Neuronal stem cell (in vitro differentiated cells): ENCODE results near the gene TIA1.
A peak's percentile ranks its signal among the peaks of the same experiment; 100 is the strongest.

Experiments
- DNase-seq: peaks from one replicate; pipeline ENCODE4 v3.0.0-alpha.2; 2013; ENCODE audit warnings: low spot score
- H2AFZ ChIP-seq: one replicate; pipeline ENCODE4 v1.6.1; 2013; ENCODE audit warnings: mild to moderate bottlenecking, low read length, inconsistent platforms
- H2AK5ac ChIP-seq: 2 replicates; pipeline ENCODE4 v1.6.1; 2013; ENCODE audit warnings: low read depth, mild to moderate bottlenecking, inconsistent platforms, low read length, moderate library complexity, mixed read lengths
- H2BK120ac ChIP-seq: 2 replicates; pipeline ENCODE4 v1.6.1; 2013; ENCODE audit warnings: low read depth, mild to moderate bottlenecking, inconsistent platforms, low read length, moderate library complexity, mixed read lengths
- H2BK12ac ChIP-seq: one replicate; pipeline ENCODE4 v1.6.1; 2013; ENCODE audit warnings: low read length, inconsistent platforms
- H2BK15ac ChIP-seq: 2 replicates; pipeline ENCODE4 v1.6.1; 2013; ENCODE audit warnings: mild to moderate bottlenecking, low read length, inconsistent platforms, mixed read lengths
- H2BK5ac ChIP-seq: one replicate; pipeline ENCODE4 v1.6.1; 2013; ENCODE audit warnings: inconsistent platforms, mild to moderate bottlenecking, low read length, moderate library complexity
- H3K14ac ChIP-seq: one replicate; pipeline ENCODE4 v1.6.1; 2013; ENCODE audit warnings: low read length, inconsistent platforms
- H3K18ac ChIP-seq: 2 replicates; pipeline ENCODE4 v1.6.1; 2013; ENCODE audit warnings: low read length, inconsistent platforms
- H3K23ac ChIP-seq: 2 replicates; pipeline ENCODE4 v1.6.1; 2013; ENCODE audit warnings: low read depth, mild to moderate bottlenecking, mixed read lengths, low read length, inconsistent platforms; ENCODE audit not compliant: poor library complexity
- H3K27ac ChIP-seq: replicated peaks from 3 replicates; pipeline ENCODE4 v1.5.1; 2013; ENCODE audit warnings: low read length, inconsistent platforms
- H3K27me3 ChIP-seq, 3 experiments: 2 replicates each; pipeline ENCODE4 v1.6.1; 2013; ENCODE audit warnings: low read length in 3 of 3, mild to moderate bottlenecking in 2 of 3, inconsistent platforms in 1 of 3, low read depth in 1 of 3, mixed read lengths in 1 of 3, moderate library complexity in 1 of 3; ENCODE audit not compliant: control insufficient read depth in 3 of 3, insufficient read depth in 3 of 3
- H3K36me3 ChIP-seq, 2 donors: replicated peaks in 1 of 2; 2 replicates each; pipeline ENCODE4 v1.6.1; 2013; ENCODE audit warnings: low read length in 2 of 2; ENCODE audit not compliant: control insufficient read depth in 2 of 2, insufficient read depth in 2 of 2
- H3K4ac ChIP-seq: 2 replicates; pipeline ENCODE4 v1.6.1; 2013; ENCODE audit warnings: inconsistent platforms, mild to moderate bottlenecking, low read length, moderate library complexity
- H3K4me1 ChIP-seq, 2 donors: 1 replicate in 1 of 2; 2 replicates in 1 of 2; pipeline ENCODE4 v1.6.1; 2013; ENCODE audit warnings: low read length in 2 of 2, low read depth in 1 of 2; ENCODE audit not compliant: control insufficient read depth in 2 of 2, insufficient read depth in 1 of 2
- H3K4me2 ChIP-seq: one replicate; pipeline ENCODE4 v1.6.1; 2013; ENCODE audit warnings: mild to moderate bottlenecking, low read length, inconsistent platforms; ENCODE audit not compliant: insufficient read depth, poor library complexity, severe bottlenecking
- H3K4me3 ChIP-seq, 2 donors: 2 replicates each; pipeline ENCODE4 v1.5.1; 2013; ENCODE audit warnings: low read length in 2 of 2, mild to moderate bottlenecking in 2 of 2, inconsistent platforms in 1 of 2, moderate library complexity in 1 of 2
- H3K79me1 ChIP-seq: one replicate; pipeline ENCODE4 v1.6.1; 2013; ENCODE audit warnings: low read depth, mild to moderate bottlenecking, inconsistent platforms, low read length, moderate library complexity
- H3K9ac ChIP-seq: one replicate; pipeline ENCODE4 v1.6.1; 2013; ENCODE audit warnings: mild to moderate bottlenecking, low read depth, low read length, inconsistent platforms; ENCODE audit not compliant: poor library complexity
- H3K9me3 ChIP-seq, 2 donors: replicated peaks in 1 of 2; 2 replicates each; pipeline versions ENCODE3 to v1.6.1; 2013; ENCODE audit warnings: low read length in 2 of 2, mild to moderate bottlenecking in 2 of 2, inconsistent platforms in 1 of 2, low read depth in 1 of 2, mixed read lengths in 1 of 2, moderate library complexity in 1 of 2; ENCODE audit not compliant: control insufficient read depth in 2 of 2, insufficient read depth in 1 of 2
- H4K8ac ChIP-seq: one replicate; pipeline ENCODE4 v1.6.1; 2013; ENCODE audit warnings: low read depth, mild to moderate bottlenecking, inconsistent platforms, low read length, moderate library complexity
- H4K91ac ChIP-seq: one replicate; pipeline ENCODE4 v1.6.1; 2013; ENCODE audit warnings: low read length, low read depth, mild to moderate bottlenecking, inconsistent platforms; ENCODE audit not compliant: poor library complexity
- WGBS, 2 donors: extraction: QIAGEN DNeasy Blood & Tissue Kit; methylation state at CpG; one replicate each; pipeline ENCODE4 v1.1.7; 2013; ENCODE audit warnings: missing lambda C conversion rate in 2 of 2, mixed read lengths in 1 of 2; ENCODE audit not compliant: insufficient read length in 2 of 2, insufficient replicate concordance in 1 of 2; ENCODE audit errors: extremely low coverage in 2 of 2; 5-methylcytosine and 5-hydroxymethylcytosine counted together

The TIA1 gene

GRCh38 chr2:70204452-70204851 lies 44.0 kb downstream of the TIA1 start:
- H4K91ac ChIP-seq = no peak overlapping the region

GRCh38 chr2:70203086-70203485 lies 45.3 kb downstream of the TIA1 start:
- DNase-seq = no peak
- Histone ChIP-seq H3K9ac (no peak overlapping the region), H3K79me1 (no peaks in the 10 kb centered on the region), H2BK120ac (no peak overlapping the region), H2BK5ac (no peak overlapping the region), H3K27me3 (peaks cover 0 to 2% (median 0%) of the 10 kb centered on the region in 3 experiments), H3K9me3 (peaks cover 0 to 2% of the 10 kb centered on the region in 2 donors), H2BK15ac (no peak overlapping the region), H2AK5ac (no peak overlapping the region), H4K8ac (no peak overlapping the region), H3K23ac (no peak overlapping the region), H2AFZ (no peak overlapping the region), H3K36me3 (peaks cover 1 to 3% of the 10 kb centered on the region in 2 donors), H4K91ac (no peak overlapping the region), H3K4ac (no peak overlapping the region), H3K27ac (no peak overlapping the region), H3K14ac (no peak overlapping the region), H3K4me1 (peaks cover 0 to 1% of the 10 kb centered on the region in 2 donors), H3K4me2 (no peak overlapping the region), H3K4me3 (no peak overlapping the region), H3K18ac (no peak overlapping the region), H2BK12ac (no peak overlapping the region)
- no CpG with 5 or more reads among the region's 5 CpGs for WGBS, 2 donors

More at GRCh38 chr2:70204452-70204851, 44.0 kb downstream of the TIA1 start:
- no peak overlapping the region for H3K9ac ChIP-seq
- H3K27me3 ChIP-seq = peaks cover 0 to 2% (median 0%) of the 10 kb centered on the region in 3 experiments
- H2BK5ac ChIP-seq = no peak overlapping the region
- peaks cover 1 to 17% of the 10 kb centered on the region in 2 donors for H3K36me3 ChIP-seq
- no peak overlapping the region for H3K27ac ChIP-seq
- peaks cover 0 to under 1% of the 10 kb centered on the region in 2 donors for H3K9me3 ChIP-seq
- no peak overlapping the region for H2AK5ac ChIP-seq
- H4K8ac ChIP-seq = no peak overlapping the region
- no peak overlapping the region for H3K4me2 ChIP-seq
- H2BK12ac ChIP-seq = no peak overlapping the region
- no peak overlapping the region for H2BK120ac ChIP-seq
- H3K14ac ChIP-seq = no peak overlapping the region
- peaks cover 0 to 1% of the 10 kb centered on the region in 2 donors for H3K4me1 ChIP-seq
- H3K4ac ChIP-seq = no peak overlapping the region
- no peak overlapping the region for H3K4me3 ChIP-seq
- no peak overlapping the region for H2AFZ ChIP-seq
- DNase-seq = no peak
- no peaks in the 10 kb centered on the region for H3K79me1 ChIP-seq
- H3K23ac ChIP-seq = no peak overlapping the region
- no peak overlapping the region for H2BK15ac ChIP-seq
- no peak overlapping the region for H3K18ac ChIP-seq
- WGBS, 2 donors = no CpG with 5 or more reads among the region's 8 CpGs

GRCh38 chr2:70202236-70202806 lies 46.1 kb downstream of the TIA1 start:
- Histone ChIP-seq H3K4me2 (no peak overlapping the region), H2BK5ac (peak overlapping the region; percentile 39), H2BK120ac (no peak overlapping the region), H2BK12ac (no peak overlapping the region), H3K4ac (no peak overlapping the region), H3K79me1 (no peaks in the 10 kb centered on the region), H2AK5ac (no peak overlapping the region), H3K4me1 (peaks cover 0 to 1% of the 10 kb centered on the region in 2 donors), H3K27me3 (peaks cover 0 to 2% (median 0%) of the 10 kb centered on the region in 3 experiments), H3K9me3 (peaks cover 0 to 2% of the 10 kb centered on the region in 2 donors), H3K27ac (no peak overlapping the region), H3K36me3 (peaks cover 0 to 1% of the 10 kb centered on the region in 2 donors), H3K18ac (peak overlapping the region; percentile 48), H3K14ac (peak overlapping the region; percentile 56), H2BK15ac (no peak overlapping the region), H3K9ac (no peak overlapping the region), H3K4me3 (no peak overlapping the region), H2AFZ (no peak overlapping the region), H3K23ac (peak overlapping the region; percentile 65), H4K8ac (no peak overlapping the region), H4K91ac (no peak overlapping the region)
- no CpG with 5 or more reads among the region's 9 CpGs for WGBS, 2 donors
- DNase-seq = no peak

- Histone ChIP-seq H3K9ac (no peak overlapping the region), H3K18ac (peak overlapping the region; percentile 48), H3K27me3 (peaks cover 0 to 2% (median 0%) of the 10 kb centered on the region in 3 experiments), H3K14ac (peak overlapping the region; percentile 56), H2BK12ac (no peak overlapping the region), H3K9me3 (peaks cover 0 to 2% of the 10 kb centered on the region in 2 donors), H3K27ac (no peak overlapping the region), H3K36me3 (peaks cover 0 to 1% of the 10 kb centered on the region in 2 donors), H2AFZ (no peak overlapping the region), H3K4ac (peak overlapping the region; percentile 53), H3K4me2 (no peak overlapping the region), H3K4me1 (peaks cover 0 to 1% of the 10 kb centered on the region in 2 donors), H3K23ac (peak overlapping the region; percentile 65), H4K91ac (no peak overlapping the region), H2AK5ac (no peak overlapping the region), H2BK15ac (no peak overlapping the region), H3K79me1 (no peaks in the 10 kb centered on the region), H2BK120ac (no peak overlapping the region), H4K8ac (no peak overlapping the region), H2BK5ac (peak overlapping the region; percentile 39), H3K4me3 (no peak overlapping the region)
- no CpG with 5 or more reads among the region's 6 CpGs for WGBS, 2 donors
- DNase-seq = no peak
These were observed 46.6 kb downstream of the TIA1 start for GRCh38 chr2:70201831-70202230.
